Muscle of back (tissue), 11 donors: ENCODE data around the gene RPL13. TPM values are rescaled to one million over a fixed set of nuclear protein-coding genes. Genes with fewer than 3 reads are reported as not detected.
"Not testable (repeated sequence)": the region's sequence is repeated elsewhere in the genome, so short reads cannot be mapped to it uniquely, and the experiment has no call there.

Source experiments
- DNase-seq, 3 donors: peaks; one replicate each; pipeline versions ENCODE4 v3.0.0 to v3.0.0-alpha.2; 2013
- polyA plus RNA-seq, 10 donors: library from polyadenylated mRNA; unstranded; fragments of 120-200 nt; gene quantifications; one replicate each; pipeline ENCODE4 v1.2.1, GENCODE V29; 2013; ENCODE audit not compliant: insufficient read length in 10 of 10

RPL13 gene
- polyA plus RNA-seq, 10 donors, result 2,542 to 4,784 (median 3,744) TPM

- DNase-seq, result peak in 1 of 3 donors; percentile 52
These were observed 831 bp downstream of the RPL13 start for GRCh38 chr16:89561142-89561883.

- no peak for DNase-seq
These were observed 1.6 kb downstream of the RPL13 start for GRCh38 chr16:89561884-89562599.

GRCh38 chr16:89562939-89563338, 2.5 kb downstream of the RPL13 start:
- no peak for DNase-seq

GRCh38 chr16:89563639-89564392, 3.3 kb downstream of the RPL13 start:
- no peak for DNase-seq

DNA sequence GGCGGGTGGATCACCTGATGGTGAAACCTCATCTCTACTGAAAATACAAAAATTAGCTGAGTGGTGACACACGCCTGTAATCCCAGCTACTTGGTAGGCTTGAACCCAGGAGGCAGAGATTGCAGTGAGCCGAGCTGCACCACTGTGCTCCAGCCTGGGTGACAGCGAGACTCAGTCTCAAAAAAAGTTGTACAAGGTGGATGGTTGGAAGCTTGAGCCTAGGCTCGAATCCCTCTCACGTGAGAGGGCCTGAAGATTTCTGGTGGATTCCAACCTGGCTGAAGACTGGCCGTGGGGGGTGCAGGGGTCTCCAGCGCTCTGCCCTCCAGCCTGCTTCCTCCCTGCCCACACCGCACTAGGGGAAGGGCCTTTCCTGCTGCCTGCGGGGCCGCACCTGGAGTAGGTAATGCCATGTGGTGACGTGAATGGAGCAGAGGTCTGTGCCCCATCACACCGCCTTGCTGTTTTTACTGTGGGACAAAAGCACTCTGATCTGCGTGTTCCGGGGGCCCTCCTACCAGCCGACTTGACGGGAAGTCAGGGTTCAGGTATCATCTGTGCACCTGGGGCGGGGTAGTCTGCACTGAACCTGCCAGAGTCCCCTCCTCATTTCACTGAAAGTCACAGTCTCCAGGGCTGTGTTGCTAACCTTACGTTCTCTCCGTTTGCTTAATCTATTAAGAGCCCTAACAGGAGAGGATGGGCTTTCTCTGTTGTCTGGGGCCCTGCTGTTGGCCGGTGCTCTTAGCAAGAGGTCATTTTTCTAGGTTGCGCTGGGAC, 4.2 kb downstream of the RPL13 start:
- no peak for DNase-seq

- DNase-seq, result no peak
These were observed 4.7 kb downstream of the RPL13 start for GRCh38 chr16:89565256-89565505.

- peak in 2 of 3 donors; percentile 29 to 62 for DNase-seq
These were observed 5.3 kb downstream of the RPL13 start for GRCh38 chr16:89565506-89566372.

DNA sequence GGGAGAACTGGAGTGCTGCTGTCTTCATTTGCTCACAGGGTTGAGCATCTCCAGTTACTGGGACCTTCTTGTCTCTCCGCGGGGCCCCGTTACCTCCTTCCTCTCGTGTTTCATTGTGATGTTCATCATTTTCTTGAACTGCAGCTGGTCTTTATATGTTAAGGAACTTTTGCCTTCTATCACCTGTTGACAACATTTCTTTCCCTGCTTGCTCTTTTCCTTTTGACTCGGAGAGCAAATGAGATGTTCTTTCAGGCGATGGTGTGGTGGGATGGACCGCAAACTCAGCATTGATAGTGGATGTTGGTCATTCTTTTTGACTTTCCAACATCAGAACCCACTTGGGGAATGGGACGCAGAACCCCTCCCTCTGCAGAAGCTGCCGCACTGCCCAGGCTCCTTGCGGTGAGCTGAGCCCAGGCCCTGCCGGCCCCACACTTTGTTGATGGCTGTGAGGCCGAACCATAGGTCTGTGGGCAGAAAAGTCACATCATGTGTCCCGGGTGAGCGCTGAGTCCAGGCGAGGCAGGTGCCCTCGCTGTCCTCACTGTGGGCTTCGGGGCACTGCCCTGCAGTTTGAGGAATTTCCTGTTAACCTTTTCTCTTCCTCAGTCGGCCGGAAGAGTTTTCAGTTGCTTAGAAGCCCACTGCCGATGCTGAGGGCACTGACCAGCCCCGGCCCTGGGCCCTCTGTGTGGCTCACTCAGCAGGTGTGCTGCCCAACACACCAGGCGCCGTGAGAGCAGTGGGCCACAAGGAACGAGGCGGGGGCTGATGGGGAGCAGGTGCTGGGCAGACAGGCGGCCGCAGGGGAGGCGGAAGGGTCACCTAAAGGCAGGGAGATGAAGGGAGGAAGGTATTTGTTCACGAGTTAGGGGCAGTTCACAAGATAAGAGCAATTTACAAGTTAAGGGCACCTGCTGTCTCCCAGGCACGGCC, 7.4 kb downstream of the RPL13 start:
- DNase-seq, result no peak

DNA sequence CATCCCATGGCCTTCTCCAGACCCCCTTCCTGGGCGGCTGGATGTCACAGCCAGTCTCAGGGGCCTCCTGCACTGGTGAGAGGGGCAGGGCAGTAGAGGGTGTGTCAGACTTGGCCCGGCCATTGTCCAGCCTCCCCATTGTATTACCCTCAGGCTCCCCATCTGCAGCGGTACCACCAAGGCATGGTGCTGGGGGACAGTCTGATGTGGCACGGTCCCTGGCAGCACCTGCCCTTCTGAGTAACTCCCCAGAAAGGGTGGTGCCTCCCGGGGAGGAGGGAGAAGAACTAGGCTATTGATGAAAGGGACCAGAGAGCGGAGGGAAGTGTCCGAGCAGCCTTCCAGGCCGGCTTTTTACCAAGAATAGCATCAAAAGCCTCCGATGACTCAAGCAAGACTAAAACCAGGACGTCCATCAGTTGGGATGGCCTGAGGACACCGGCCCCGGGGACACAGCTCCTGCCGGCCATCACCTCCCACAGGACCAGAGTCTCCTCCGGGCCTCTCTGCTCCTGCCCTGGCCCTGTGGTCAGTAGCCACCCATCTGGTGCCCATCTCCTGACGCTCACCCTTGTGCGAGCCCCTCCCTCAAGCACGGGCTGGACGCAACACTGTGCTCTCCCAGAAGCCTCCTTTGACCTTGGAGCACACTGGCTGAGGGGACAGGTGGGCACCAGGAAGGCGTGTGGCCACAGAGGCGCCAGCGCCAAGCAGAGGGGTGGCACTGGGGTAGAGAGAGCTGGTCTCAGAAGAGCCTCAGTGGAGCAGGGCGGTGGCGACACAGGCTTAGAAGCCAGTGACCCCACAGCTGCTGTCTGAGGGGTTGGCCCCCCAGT, 9.2 kb downstream of the RPL13 start:
- no peak for DNase-seq

- DNase-seq, result no peak
These were observed 10.0 kb downstream of the RPL13 start for GRCh38 chr16:89570342-89570923.

DNA sequence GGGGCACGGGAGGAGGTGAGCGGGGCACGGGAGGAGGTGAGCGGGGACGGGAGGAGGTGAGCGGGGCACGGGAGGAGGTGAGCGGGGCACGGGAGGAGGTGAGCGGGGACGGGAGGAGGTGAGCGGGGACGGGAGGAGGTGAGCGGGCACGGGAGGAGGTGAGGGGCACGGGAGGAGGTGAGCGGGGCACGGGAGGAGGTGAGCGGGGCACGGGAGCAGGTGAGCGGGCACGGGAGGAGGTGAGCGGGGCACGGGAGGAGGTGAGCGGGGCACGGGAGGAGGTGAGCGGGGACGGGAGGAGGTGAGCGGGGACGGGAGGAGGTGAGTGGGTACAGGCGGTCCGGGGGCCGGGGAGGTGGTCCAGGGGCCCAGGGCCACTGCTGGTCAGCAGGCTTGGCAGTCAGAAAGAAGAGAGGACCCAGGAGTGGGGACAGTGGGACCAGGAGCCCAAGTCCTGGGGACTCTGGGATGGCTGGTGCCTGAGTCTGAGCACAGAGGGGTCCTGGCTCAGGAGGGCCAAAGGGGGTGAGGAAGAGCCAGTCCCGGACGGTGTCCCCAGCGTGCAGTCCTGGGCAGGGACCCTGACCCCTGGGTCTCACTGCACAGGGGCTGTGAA, 10.6 kb downstream of the RPL13 start:
- not testable (repeated sequence) for DNase-seq

- DNase-seq, result no peak
These were observed 11.2 kb downstream of the RPL13 start for GRCh38 chr16:89571636-89572035.

GRCh38 chr16:89572073-89572484, 11.6 kb downstream of the RPL13 start:
- no peak for DNase-seq

DNA sequence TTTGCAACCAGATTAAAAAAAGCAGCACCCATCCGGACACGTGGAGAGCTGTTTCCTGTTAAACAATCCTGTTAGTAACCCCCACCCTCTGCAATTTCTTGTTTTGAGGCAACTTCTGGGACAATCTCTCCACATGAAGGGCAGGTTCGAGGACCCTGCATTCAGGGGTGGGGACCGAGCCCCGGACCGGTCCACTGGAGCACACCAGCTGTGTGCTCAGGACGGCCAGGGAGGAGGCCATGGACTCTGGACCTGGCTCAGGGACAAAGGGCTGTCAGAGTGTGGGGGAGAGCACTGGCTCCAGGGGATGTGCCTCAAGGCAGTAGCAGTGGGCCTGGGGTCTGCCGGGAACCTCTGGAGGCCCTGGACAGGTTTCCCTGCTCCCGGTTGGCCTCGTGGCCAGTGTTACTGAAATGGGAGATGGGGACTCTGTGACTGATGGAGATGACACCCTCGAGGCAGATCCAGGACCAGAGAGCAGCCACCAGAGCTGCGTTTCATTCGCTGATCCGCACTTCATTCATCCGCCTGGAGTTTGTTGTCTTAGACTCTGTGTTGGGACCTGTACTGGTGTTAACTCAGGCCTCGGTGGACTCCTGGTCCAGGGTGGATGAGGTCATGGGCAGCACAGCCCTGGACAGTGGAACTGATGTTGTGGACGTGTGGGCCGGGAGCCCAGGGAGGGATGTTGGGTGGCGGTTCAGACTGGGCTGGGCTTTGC, 12.2 kb downstream of the RPL13 start:
- DNase-seq, result no peak

DNA sequence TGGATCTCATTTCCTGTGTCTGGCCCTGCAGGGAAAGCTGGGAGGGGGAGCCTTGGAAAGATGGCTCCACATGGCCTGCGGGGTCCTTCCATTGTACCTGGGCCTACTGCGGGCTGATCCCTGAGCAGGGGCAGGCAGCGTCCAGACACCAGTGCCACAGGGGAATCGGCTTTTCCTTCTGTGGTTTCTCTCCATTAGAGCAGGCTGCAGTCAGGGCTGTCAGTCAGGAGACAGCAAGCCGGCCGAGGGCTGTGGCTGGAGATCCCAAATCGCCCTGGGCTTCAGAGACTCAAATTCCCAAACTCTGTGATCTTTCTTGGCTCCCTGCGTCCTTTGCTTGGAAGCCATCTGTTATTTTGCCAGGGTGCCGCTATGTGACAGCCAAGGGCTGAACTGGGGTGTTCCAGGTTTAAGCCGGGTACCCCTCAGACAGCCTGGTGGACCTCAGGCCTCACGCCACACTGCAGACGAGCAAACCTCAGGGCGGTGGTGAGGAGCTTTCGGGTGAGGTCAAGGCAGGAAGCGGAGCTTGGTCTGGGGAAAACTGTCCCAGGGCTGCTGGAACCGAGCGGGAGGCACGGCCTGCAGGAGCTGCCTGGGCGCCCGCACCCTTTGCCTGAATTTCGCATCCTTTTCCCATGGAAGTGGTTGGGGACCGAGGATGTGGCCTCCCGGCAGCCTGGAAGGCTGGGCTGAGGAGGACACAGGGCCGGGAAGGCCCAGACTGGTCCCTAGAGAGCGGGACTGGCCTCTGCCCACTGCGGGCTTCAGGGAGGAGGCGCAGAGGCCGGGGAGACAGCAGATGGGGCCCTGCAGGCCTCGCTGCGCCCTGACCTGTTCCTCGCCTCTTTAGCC, 13.6 kb downstream of the RPL13 start:
- no peak for DNase-seq

- DNase-seq, result peak in 2 of 3 donors; percentile 23 to 58
These were observed 14.3 kb downstream of the RPL13 start for GRCh38 chr16:89574681-89575246.
